Karpas-422 (cell line): ENCODE data around the gene IL16. TPM values are rescaled to one million over a fixed set of nuclear protein-coding genes. Genes with fewer than 3 reads are reported as not detected.

Experiments
- DNase-seq: peaks from one replicate; pipeline ENCODE4 v3.0.0-alpha.2; 2015
- H2AFZ ChIP-seq: fragments of 200-600 bp; sonication (generic); 2 replicates; pipeline ENCODE4 v1.6.1; 2014; ENCODE audit warnings: antibody characterized with exemption, low read length, mixed read lengths
- H3K27ac ChIP-seq: fragments of 200-600 bp; sonication (generic); 2 replicates; pipeline ENCODE4 v1.5.1; 2014; ENCODE audit warnings: mild to moderate bottlenecking, low read length, moderate library complexity
- H3K27me3 ChIP-seq: fragments of 200-600 bp; sonication (generic); 2 replicates; pipeline ENCODE4 v1.6.1; 2014; ENCODE audit warnings: low read length, mixed read lengths
- H3K36me3 ChIP-seq: fragments of 200-600 bp; sonication (generic); 2 replicates; pipeline ENCODE4 v1.6.1; 2014; ENCODE audit warnings: low read length, mixed read lengths; ENCODE audit not compliant: insufficient read depth
- H3K4me1 ChIP-seq: fragments of 200-600 bp; sonication (generic); 2 replicates; pipeline ENCODE4 v1.6.1; 2014; ENCODE audit warnings: mild to moderate bottlenecking, low read length, mixed read lengths
- H3K4me2 ChIP-seq: fragments of 200-600 bp; sonication (generic); 2 replicates; pipeline ENCODE4 v1.6.1; 2014; ENCODE audit warnings: low read length, low read depth, mild to moderate bottlenecking; ENCODE audit not compliant: poor library complexity, severe bottlenecking
- H3K4me3 ChIP-seq: fragments of 200-600 bp; sonication (generic); 2 replicates; pipeline ENCODE4 v1.5.1; 2014; ENCODE audit warnings: mild to moderate bottlenecking, antibody characterized with exemption, low read length, mixed read lengths
- H3K79me2 ChIP-seq: fragments of 200-600 bp; sonication (generic); 2 replicates; pipeline ENCODE4 v1.6.1; 2014; ENCODE audit warnings: mild to moderate bottlenecking, low read length, mixed read lengths
- H3K9ac ChIP-seq: fragments of 200-600 bp; sonication (generic); 2 replicates; pipeline ENCODE4 v1.6.0; 2014; ENCODE audit warnings: low read length
- H3K9me2 ChIP-seq: fragments of 200-600 bp; sonication (generic), shearing (Covaris generic); replicated peaks from 2 replicates; pipeline ENCODE4 v1.6.0; 2014; ENCODE audit warnings: mild to moderate bottlenecking, low read length, moderate library complexity; ENCODE audit not compliant: insufficient read depth
- H3K9me3 ChIP-seq: fragments of 300-700, 200-600 bp; sonication (generic); 2 replicates; pipeline ENCODE4 v1.6.1; 2014; ENCODE audit warnings: low read length, mixed read lengths
- H4K20me1 ChIP-seq: fragments of 200-600 bp; sonication (generic); 2 replicates; pipeline ENCODE4 v1.6.1; 2014; ENCODE audit warnings: mild to moderate bottlenecking, antibody characterized with exemption, low read length, low read depth; ENCODE audit not compliant: insufficient read depth
- total RNA-seq: library from RNA; depleted of rRNA; stranded (reverse); fragments of >200 nt; shearing (Covaris generic); gene quantifications from 2 replicates; pipeline ENCODE4 v1.2.3, GENCODE V29; 2014; ENCODE audit warnings: low replicate concordance

The IL16 gene
- total RNA-seq, 1 experiment from 2014 or later: 3.3 TPM

- H3K36me3 ChIP-seq: no peaks in the 10 kb centered on the region
- no peaks in the 10 kb centered on the region for H3K27me3 ChIP-seq
- H3K9me2 ChIP-seq: no peaks in the 10 kb centered on the region
- H3K9ac ChIP-seq: no peak overlapping the region
- H3K9me3 ChIP-seq: no peaks in the 10 kb centered on the region
- H3K4me2 ChIP-seq: no peak overlapping the region
- no peaks in the 10 kb centered on the region for H3K4me1 ChIP-seq
- H3K79me2 ChIP-seq: no peaks in the 10 kb centered on the region
- no peak overlapping the region for H3K27ac ChIP-seq
- H2AFZ ChIP-seq: no peak overlapping the region
- no peak for DNase-seq
- no peak overlapping the region for H3K4me3 ChIP-seq
- no peaks in the 10 kb centered on the region for H4K20me1 ChIP-seq
These were observed 15.5 kb upstream of the IL16 start for GRCh38 chr15:81181220-81181619.

GRCh38 chr15:81182031-81182755, 14.5 kb upstream of the IL16 start:
- no peak overlapping the region for H3K4me2 ChIP-seq
- no peaks in the 10 kb centered on the region for H3K79me2 ChIP-seq
- no peaks in the 10 kb centered on the region for H3K36me3 ChIP-seq
- no peak overlapping the region for H2AFZ ChIP-seq
- no peak overlapping the region for H3K9ac ChIP-seq
- no peaks in the 10 kb centered on the region for H3K9me3 ChIP-seq
- H4K20me1 ChIP-seq: no peaks in the 10 kb centered on the region
- no peaks in the 10 kb centered on the region for H3K4me1 ChIP-seq
- no peaks in the 10 kb centered on the region for H3K9me2 ChIP-seq
- H3K27ac ChIP-seq: no peak overlapping the region
- no peak overlapping the region for H3K4me3 ChIP-seq
- no peaks in the 10 kb centered on the region for H3K27me3 ChIP-seq
- no peak for DNase-seq

- H3K36me3 ChIP-seq: no peaks in the 10 kb centered on the region
- no peak overlapping the region for H3K27ac ChIP-seq
- no peak for DNase-seq
- H3K9me2 ChIP-seq: no peaks in the 10 kb centered on the region
- no peak overlapping the region for H2AFZ ChIP-seq
- no peaks in the 10 kb centered on the region for H3K9me3 ChIP-seq
- no peak overlapping the region for H3K4me2 ChIP-seq
- H4K20me1 ChIP-seq: no peaks in the 10 kb centered on the region
- H3K4me1 ChIP-seq: no peaks in the 10 kb centered on the region
- no peaks in the 10 kb centered on the region for H3K27me3 ChIP-seq
- H3K9ac ChIP-seq: no peak overlapping the region
- no peak overlapping the region for H3K4me3 ChIP-seq
- no peaks in the 10 kb centered on the region for H3K79me2 ChIP-seq
These were observed 13.8 kb upstream of the IL16 start for GRCh38 chr15:81182756-81183438.

GRCh38 chr15:81183439-81183775, 13.3 kb upstream of the IL16 start:
- H3K9me2 ChIP-seq: no peaks in the 10 kb centered on the region
- H2AFZ ChIP-seq: no peak overlapping the region
- no peak overlapping the region for H3K4me3 ChIP-seq
- no peaks in the 10 kb centered on the region for H3K79me2 ChIP-seq
- no peak for DNase-seq
- H3K4me2 ChIP-seq: no peak overlapping the region
- H3K9me3 ChIP-seq: no peaks in the 10 kb centered on the region
- no peaks in the 10 kb centered on the region for H4K20me1 ChIP-seq
- no peaks in the 10 kb centered on the region for H3K4me1 ChIP-seq
- no peaks in the 10 kb centered on the region for H3K27me3 ChIP-seq
- no peaks in the 10 kb centered on the region for H3K36me3 ChIP-seq
- no peak overlapping the region for H3K27ac ChIP-seq
- H3K9ac ChIP-seq: no peak overlapping the region

- Histone ChIP-seq H3K27ac (no peak overlapping the region), H2AFZ (no peak overlapping the region), H3K9me3 (no peaks in the 10 kb centered on the region), H3K4me1 (no peaks in the 10 kb centered on the region), H3K27me3 (no peaks in the 10 kb centered on the region), H3K4me3 (no peak overlapping the region), H3K36me3 (no peaks in the 10 kb centered on the region), H3K9me2 (no peaks in the 10 kb centered on the region), H3K9ac (no peak overlapping the region), H3K4me2 (no peak overlapping the region), H4K20me1 (no peaks in the 10 kb centered on the region), H3K79me2 (no peaks in the 10 kb centered on the region)
- no peak for DNase-seq
These were observed 12.5 kb upstream of the IL16 start for GRCh38 chr15:81184188-81184587.

GRCh38 chr15:81185631-81186295, 10.9 kb upstream of the IL16 start:
- Histone ChIP-seq H4K20me1 (no peaks in the 10 kb centered on the region), H3K9me2 (no peaks in the 10 kb centered on the region), H3K4me1 (no peaks in the 10 kb centered on the region), H3K27me3 (no peaks in the 10 kb centered on the region), H3K4me3 (no peak overlapping the region), H2AFZ (no peak overlapping the region), H3K4me2 (no peak overlapping the region), H3K79me2 (no peaks in the 10 kb centered on the region), H3K9ac (no peak overlapping the region), H3K9me3 (no peaks in the 10 kb centered on the region), H3K36me3 (no peaks in the 10 kb centered on the region), H3K27ac (no peak overlapping the region)
- DNase-seq: no peak

- no peaks in the 10 kb centered on the region for H3K9me3 ChIP-seq
These were observed 8.3 kb upstream of the IL16 start for GRCh38 chr15:81188354-81188753.

GRCh38 chr15:81189583-81190283, 6.9 kb upstream of the IL16 start:
- no peaks in the 10 kb centered on the region for H3K9me2 ChIP-seq
- no peaks in the 10 kb centered on the region for H4K20me1 ChIP-seq
- no peaks in the 10 kb centered on the region for H3K79me2 ChIP-seq
- no peaks in the 10 kb centered on the region for H3K36me3 ChIP-seq
- no peaks in the 10 kb centered on the region for H3K4me1 ChIP-seq
- H3K4me2 ChIP-seq: no peak overlapping the region
- H3K9me3 ChIP-seq: no peaks in the 10 kb centered on the region
- no peak overlapping the region for H3K4me3 ChIP-seq
- DNase-seq: no peak
- no peak overlapping the region for H2AFZ ChIP-seq
- no peak overlapping the region for H3K27ac ChIP-seq
- H3K9ac ChIP-seq: no peak overlapping the region
- no peaks in the 10 kb centered on the region for H3K27me3 ChIP-seq

More at GRCh38 chr15:81188354-81188753, 8.3 kb upstream of the IL16 start:
- Histone ChIP-seq H3K4me2 (no peak overlapping the region), H3K27me3 (no peaks in the 10 kb centered on the region), H2AFZ (no peak overlapping the region), H3K4me1 (no peaks in the 10 kb centered on the region), H3K9ac (no peak overlapping the region), H3K36me3 (no peaks in the 10 kb centered on the region), H3K9me2 (no peaks in the 10 kb centered on the region), H4K20me1 (no peaks in the 10 kb centered on the region), H3K4me3 (no peak overlapping the region), H3K79me2 (no peaks in the 10 kb centered on the region), H3K27ac (no peak overlapping the region)
- no peak for DNase-seq
